ENCODE results near the gene PLXNB1. TPM values are rescaled to one million over a fixed set of nuclear protein-coding genes. Genes with fewer than 3 reads are reported as not detected.

Gene PLXNB1
- total RNA-seq, 1 donor from 2014 or later = 41.2 TPM

- no peak for DNase-seq
Observed at GRCh38 chr3:48419149-48419548, 10.7 kb downstream of the PLXNB1 start.

- no peak for DNase-seq
Observed at GRCh38 chr3:48418651-48419050, 11.2 kb downstream of the PLXNB1 start.

GRCh38 chr3:48418140-48418539 lies 11.7 kb downstream of the PLXNB1 start:
- no peak for DNase-seq

DNA sequence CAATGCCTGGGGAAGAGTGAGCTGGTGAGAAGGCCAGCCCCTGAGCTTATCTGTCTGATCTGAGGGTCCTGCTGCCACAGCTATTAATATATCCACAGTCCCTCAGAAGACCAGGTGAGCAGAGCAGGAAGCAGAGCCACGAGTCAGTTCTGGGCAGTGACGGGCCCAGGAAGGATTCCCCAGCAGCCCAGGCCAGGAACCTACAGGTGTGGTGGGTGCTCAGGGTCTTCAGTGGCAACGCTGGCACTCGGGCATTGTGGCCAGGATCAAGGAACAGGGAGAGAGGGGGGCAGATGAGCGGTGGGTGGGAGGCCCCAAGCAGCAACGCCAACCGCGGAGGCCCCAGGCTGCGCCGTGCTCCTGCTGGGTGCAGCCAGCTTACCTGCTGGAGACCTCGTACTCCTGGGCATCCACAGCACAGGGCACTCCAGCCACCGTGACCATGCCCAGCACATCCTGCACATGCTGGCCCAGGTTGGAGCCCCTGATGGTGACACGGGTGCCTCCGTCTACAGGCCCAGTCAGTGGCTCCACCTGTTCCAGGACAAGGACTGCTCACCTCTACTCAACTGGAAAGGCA lies 12.3 kb downstream of the PLXNB1 start:
- DNase-seq = no peak

GRCh38 chr3:48416546-48416945 lies 13.3 kb downstream of the PLXNB1 start:
- DNase-seq = no peak

- DNase-seq = no peak
Observed at GRCh38 chr3:48416091-48416505, 13.8 kb downstream of the PLXNB1 start.

- no peak for DNase-seq
Observed at GRCh38 chr3:48415251-48415953, 14.5 kb downstream of the PLXNB1 start.

DNA sequence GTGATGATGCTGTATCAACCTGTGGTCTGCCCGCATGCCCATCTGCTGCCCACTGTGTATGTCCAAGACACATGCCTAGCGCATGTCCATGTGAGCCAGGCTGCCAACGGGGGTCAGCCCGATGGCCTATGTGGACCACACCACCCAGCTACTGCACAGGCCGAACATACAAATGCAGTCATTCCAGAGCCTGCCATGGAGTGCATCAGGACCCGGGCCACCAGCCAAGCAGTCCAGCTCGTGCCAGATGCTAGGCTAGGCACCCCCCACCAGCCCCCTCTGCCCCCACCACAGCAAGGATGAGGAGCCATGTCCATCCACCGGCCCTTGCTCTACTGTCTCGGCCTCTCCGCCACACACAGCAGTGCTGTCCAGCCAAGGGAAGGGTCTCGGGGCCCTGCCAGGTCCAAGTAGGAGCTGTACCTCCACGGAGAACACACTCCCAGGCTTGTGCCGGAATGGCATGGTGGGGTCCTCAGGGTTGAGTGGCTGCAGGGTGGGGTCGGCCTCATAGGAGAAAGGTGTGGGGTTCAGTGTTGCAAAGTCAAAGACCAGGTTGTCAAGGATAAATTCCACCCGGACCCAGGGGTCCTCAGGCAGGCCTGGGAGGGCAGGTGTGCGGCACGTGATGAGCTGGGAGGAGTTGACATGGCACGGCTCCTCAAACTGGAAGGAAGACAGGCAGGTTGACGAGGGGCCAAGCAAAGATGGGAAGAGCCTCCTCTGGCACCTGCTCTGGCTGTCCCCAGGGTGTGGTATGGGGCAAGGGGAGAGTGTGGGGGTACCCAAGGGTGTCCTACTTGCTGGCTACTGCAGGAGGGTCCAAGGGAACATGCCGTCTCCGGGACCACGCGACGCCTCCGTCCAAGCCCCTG lies 15.3 kb downstream of the PLXNB1 start:
- DNase-seq = no peak

- no peak for DNase-seq
Observed at GRCh38 chr3:48413611-48414010, 16.3 kb downstream of the PLXNB1 start.

DNA sequence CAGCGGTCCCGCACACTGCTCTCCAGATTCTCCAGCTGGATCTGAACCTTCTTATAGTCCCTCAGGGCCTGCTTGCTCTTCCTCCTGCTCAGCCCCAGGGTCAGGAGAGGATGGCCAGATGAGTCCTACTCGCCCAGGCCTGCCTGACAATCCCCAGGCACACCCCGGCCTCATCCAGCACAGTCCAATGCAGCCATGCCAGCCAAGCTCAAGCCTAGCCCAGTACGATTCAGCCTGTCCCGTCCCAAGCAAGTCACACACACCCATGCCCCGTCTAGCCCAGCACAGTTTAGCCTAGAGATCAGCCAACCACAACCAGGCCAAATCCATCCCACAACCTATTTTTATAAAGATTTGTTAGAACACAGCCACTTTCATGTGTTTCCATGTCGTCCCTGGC lies 16.8 kb downstream of the PLXNB1 start:
- no peak for DNase-seq

DNA sequence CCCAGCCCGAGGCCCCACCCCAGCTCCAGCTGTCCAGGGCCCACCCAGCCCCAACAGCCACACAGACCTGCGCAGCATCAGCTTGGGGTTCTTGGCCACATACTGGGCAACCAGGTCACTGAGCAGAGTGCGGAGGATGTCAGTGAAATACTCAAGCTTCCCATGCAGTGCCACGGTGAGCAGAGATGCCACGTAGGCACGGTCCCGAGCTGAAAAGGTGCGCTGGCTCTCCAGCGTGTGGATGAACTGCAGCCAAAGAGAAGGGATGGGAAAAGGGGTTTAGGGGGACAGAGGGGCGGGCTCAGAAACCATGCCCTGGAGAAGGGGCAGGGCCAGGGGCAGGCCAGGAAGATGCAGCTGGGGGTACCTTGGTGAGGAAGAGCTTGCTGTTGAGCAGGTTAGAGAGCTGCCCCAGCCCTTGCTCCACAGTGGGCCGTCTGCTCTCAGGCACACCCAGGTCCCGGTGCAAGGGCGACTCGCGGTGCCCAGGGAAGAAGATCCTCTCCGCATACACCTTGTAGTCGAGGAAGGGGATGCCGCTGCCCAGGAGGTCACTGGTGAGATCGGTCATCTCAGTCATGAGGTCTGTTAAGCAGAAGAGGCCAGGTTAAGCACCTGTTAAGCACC lies 17.4 kb downstream of the PLXNB1 start:
- DNase-seq = no peak

- DNase-seq = no peak
Observed at GRCh38 chr3:48411606-48412374, 18.1 kb downstream of the PLXNB1 start.

DNA sequence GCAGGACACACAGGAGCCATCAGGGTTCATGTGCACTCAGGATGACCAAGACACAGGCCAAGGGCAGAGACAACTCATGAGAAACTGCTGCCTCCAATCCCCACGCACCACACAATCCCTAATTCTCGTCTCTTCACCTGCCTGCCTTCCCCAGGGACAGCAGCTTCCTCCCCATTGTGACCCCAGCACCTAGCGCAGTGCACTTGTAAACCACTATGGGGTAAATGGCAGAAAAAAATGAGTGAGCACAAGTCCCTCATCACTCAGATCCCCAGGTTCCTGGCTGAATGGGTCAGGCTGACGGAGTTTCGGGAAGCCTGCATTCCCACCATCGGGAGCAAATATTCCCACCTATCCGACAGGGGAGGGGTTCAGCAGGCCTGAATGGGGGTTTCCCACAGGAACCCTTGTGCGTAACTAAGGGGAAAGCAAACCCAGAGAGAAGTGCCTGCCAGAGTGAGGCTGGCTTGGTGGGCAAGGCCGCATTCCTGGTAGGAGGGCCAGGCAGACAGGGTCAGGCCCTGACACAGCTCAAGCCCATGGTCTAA lies 18.8 kb downstream of the PLXNB1 start:
- no peak for DNase-seq

- DNase-seq = no peak
Observed at GRCh38 chr3:48410205-48411040, 19.5 kb downstream of the PLXNB1 start.

- no peak for DNase-seq
Observed at GRCh38 chr3:48409291-48410201, 20.3 kb downstream of the PLXNB1 start.

GRCh38 chr3:48408823-48409281 lies 21.0 kb downstream of the PLXNB1 start:
- DNase-seq = no peak

DNA sequence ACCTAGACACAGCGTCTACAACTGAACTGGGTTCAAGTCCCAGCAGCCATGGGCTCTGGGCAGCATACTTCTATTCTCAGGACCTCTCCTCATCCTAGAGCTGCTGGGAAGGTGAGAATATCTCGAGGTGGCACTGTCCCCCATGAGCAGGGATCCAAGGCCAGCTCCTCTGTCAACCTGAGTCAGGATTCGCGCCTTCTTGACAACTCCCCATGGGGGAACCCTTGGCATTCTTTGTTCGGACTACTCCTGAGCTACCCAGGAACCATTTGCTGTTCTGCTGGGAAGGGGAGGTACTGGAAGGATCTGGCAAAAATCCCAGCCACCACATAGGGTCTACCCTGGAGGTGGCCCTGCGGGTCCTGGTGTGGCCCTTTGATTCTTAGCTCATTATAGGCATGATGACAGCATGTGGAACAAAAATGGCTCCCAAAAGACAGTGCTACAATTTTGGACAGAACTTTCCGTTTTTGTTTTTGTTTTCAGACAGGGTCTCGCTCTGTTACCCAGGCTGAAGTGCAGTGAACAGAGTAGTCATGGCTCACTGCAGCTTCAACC lies 22.3 kb downstream of the PLXNB1 start:
- DNase-seq = no peak

DNA sequence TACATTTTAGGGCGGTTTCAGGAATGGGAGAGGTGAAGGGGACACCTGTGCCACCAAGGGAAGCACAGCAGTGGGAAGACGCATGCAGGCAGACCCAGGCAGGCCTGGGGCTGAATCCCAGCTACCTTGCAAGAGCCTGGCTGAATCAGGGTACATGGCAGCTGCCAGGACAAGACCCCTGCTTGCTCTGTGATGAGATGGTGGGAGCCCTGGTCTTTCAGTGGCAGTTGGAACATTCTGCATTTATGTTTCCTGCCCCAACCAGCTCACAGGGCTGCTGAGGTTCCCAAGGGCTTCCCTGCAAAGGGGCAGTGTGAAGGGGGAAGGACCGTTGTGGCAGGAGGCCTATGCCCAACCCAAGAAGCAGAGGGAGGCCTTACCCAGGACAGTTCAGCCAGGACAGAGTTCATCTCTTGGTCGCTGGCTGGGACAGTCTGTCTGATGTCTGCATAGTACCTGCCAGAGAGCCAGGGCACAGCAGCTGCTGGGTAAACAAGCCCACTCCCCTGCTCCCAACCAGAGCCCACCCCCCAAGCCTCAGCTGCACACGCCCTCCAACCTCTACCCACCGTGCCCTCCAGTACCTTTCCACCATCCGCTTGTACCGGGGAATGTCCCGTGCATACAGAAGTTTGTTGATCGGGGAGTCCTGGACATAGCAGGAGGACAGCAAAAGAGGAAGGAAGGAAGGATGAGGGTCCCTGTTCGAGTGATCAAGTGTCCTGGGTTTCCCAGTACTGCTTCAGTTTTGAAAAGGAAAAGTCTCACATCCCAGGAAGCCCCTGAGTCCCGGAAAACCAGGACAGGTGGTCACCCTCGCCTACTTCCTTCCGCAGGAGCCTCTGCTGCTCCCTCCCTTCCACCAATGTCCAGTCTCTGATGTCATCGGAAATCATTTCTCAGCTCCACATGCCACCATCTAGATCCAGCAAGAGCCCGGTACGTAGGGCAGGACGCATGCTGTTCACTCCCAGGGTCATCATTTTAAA lies 23.1 kb downstream of the PLXNB1 start:
- DNase-seq = no peak
